Daoy (cell line): ENCODE data around the gene RSU1. TPM values are rescaled to one million over a fixed set of nuclear protein-coding genes. Genes with fewer than 3 reads are reported as not detected.

ENCODE experiments used
- DNase-seq: peaks from one replicate; pipeline ENCODE4 v3.0.0-alpha.2; 2015; ENCODE audit warnings: low read depth
- total RNA-seq: library from RNA; depleted of rRNA; stranded (reverse); fragments of >200 nt; shearing (Covaris generic); gene quantifications from 2 replicates; pipeline ENCODE4 v1.2.3, GENCODE V29; 2014

The RSU1 gene
- total RNA-seq, 1 experiment from 2014 or later: 58.6 TPM

- DNase-seq: no peak
Measured at GRCh38 chr10:16741540-16741939, 75.7 kb downstream of the RSU1 start.

DNA sequence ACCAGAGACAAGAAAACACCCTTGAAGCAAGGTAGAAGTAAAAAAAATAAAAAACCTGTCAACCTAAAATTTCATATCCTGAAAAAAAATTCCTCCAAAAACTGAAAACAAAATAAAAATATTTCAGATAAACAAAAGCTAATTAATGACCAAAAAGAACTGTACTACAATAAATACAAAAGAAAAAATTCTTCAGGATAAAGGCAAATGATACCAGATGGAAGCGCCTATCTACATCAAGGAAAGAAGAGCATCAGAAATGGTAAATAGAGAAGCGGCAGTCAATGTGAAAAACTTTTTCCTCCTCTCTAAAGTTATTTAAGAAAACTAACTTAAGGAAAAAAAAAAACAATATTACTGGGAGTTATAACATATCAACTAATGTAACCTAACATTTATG is 79.8 kb downstream of the RSU1 start:
- no peak for DNase-seq

- no peak for DNase-seq
Measured at GRCh38 chr10:16735671-16736070, 81.6 kb downstream of the RSU1 start.

DNA sequence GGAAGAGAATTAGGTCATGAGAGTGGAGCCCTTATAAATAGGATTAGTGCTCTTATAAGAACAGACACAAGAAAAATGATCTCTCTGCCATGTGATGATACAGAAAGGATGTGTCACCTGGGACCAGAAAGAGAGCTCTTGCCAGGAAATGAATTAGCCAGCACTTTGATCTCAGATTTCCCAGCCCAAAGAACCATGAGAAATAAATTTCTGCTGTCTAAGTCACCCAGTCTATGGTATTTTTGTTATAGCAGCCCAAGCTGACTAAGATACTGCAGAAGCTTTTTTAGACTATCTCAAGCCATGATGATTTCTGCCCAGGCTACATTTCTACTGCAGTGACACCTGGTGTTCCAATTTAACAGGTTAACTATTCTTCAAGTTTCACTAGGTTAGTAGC is 84.8 kb downstream of the RSU1 start:
- DNase-seq: no peak

DNA sequence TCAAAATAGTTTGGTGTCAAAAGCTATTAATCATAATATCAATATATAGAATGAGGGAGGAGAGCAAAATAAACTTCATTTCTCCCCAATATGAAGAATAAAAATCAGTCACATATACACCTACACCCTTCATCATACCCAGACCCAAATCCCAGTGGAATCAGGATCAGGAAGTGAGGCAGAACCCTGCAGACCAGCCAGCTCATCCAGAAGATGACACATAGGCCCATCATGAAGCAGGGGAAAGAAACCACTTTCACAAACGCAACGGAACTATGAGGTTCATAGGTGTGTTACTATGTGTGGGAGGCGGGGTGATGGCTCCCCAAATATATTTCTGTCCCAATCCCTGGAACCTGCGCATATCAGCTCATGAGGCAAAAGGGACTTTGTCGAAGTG is 89.0 kb downstream of the RSU1 start:
- DNase-seq: no peak

GRCh38 chr10:16727666-16728065 is 89.6 kb downstream of the RSU1 start:
- no peak for DNase-seq

GRCh38 chr10:16724509-16724908 is 92.7 kb downstream of the RSU1 start:
- no peak for DNase-seq

DNA sequence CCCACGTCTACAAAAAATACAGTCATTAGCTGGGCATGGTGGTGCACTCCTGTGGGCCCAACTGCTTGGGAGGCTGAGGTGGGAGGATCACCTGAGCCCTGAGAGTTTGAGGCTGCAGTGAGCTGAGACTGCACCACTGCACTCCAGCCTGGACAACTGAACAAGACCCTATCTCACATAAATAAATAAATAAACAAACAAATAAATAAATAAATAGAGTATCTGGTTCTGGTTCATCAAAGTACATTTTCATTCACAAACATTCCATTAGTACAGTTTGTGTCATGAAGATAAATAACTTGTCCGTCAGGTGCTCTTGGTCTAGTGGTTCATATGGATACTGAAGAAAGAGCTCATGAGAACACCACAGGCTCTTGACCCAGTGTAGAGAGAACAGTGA is 96.4 kb downstream of the RSU1 start:
- DNase-seq: no peak

DNA sequence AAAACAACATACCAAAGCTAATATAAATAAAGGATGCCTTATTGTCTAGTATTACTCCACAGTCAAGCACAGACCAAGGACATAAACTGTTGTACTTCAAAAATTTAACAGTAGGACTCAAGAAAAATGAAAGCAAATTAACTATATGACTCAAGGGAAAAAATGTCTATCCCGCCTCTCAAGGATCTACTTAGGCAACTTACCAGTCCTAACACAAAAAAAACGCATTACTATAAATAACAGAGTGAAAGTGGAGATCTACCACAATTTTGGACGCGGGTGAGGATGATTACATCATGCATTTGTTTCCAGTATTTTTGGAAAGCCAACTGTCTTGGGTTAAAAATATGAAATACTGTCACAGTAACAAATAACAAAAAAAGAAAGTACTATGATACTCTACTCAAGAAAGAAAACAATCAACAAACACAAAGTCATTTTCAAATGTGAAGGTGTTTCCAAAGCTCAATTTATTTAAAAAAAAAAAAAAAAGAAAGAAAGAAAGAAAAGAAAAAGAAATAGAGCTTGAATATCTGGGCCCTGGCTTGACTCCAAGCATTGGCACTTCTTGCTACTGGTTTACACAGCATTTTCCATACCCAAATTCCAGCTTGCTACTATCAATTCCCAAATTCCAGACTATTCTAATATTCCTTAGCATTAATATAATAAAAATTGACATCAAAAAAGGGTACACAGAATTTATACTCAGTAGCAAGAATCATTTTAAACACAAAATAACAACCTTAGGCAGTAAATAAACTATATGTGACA is 99.4 kb downstream of the RSU1 start:
- DNase-seq: no peak

- no peak for DNase-seq
Measured at GRCh38 chr10:16716051-16716450, 101.2 kb downstream of the RSU1 start.

- no peak for DNase-seq
Measured at GRCh38 chr10:16713290-16713689, 103.9 kb downstream of the RSU1 start.

GRCh38 chr10:16712883-16713282 is 104.3 kb downstream of the RSU1 start:
- no peak for DNase-seq

DNA sequence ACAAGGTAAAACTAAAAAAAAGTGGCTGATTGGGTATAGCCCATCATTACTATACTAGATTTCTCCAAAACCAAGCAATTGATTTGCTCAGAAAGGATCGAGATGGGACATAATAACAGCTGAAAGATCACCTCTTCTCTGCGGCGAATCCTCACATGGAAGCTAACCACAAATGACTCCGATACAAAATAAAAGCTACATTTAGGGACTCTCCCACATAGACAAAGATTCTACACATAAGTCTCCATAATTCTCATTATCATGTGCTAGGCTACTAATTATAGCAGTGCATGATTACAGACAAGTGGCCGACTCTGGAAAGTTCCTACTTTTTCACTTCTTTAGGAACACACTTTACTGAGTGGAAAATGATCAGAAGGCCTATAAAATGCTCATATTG is 116.9 kb downstream of the RSU1 start:
- no peak for DNase-seq

- no peak for DNase-seq
Measured at GRCh38 chr10:16699435-16700057, 117.7 kb downstream of the RSU1 start.

- DNase-seq: no peak
Measured at GRCh38 chr10:16698461-16698860, 118.8 kb downstream of the RSU1 start.

DNA sequence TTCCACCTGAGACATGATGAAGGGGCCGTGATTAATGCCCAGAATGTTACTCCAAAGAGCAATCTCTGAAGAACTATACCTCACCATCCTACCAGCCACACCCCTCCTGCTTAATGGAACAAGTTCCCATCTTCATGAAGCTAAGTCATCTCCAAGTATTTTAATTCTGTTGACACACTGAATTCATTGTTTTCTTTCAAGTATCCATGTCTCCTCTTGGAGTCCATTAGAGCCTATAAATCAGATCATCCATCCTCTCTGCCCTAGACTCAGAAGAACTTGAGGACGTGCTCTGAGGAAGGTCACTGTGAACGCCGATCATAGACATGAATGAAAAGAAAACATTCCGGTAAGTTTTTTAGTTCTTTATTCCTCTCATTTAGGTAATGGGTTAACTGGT is 126.8 kb downstream of the RSU1 start:
- DNase-seq: no peak

- DNase-seq: no peak
Measured at GRCh38 chr10:16689696-16690095, 127.5 kb downstream of the RSU1 start.

DNA sequence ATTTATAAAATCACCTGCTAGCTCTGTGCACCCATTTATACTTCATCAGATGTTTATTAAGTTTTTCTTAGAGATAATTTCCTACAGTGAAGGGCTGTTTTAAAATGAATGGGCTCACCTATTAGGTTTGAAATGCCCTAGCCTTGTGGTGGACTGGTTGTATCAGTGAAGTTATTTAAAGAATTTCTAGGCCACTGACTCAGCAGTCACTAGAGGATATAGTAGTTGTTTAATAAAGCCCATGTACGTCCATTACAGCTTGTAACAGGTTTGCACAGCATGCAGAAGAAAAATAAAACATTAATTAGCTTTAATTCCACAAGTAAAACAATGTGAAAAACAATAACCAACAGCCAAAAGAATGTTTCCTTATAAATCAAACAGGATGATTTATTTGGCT is 128.0 kb downstream of the RSU1 start:
- DNase-seq: no peak

DNA sequence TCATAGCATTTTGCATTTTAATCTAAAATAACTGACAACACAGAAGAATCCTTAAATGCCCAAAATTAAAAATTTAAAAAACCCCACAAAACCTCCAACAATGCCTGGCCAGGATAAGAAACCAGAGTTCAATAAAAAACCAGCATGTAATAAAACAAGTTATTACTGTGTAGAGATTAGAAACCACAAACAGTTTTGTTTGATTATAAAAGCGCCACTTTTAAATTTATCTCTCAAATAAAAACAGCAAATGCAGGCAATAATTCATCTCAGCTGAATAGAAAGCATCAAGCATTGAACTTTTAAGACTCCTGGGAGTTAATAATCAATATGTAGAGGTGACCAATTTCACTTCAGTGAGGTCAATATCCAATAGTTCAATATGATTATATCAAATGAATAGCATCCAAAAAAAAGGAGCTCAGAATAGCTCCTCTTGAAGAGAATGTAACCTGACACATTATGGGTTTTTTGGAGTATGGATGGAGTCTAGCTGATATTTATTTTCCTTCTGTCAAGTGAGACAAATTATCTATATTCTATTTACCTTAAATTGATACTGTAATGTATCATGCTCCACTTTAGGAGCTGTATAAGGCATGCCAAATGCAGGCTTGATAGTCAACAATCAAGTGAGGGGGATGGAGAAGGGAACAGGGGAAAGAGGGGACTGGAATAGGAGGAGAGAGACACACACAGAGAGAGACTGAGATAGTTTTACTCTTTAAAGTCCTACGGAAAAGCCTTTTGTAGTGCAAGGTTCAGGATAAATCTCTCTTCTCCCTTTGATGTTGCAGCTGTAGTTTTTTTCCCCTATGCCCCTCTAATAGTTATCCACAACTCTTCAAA is 130.9 kb downstream of the RSU1 start:
- no peak for DNase-seq

GRCh38 chr10:16685551-16685950 is 131.7 kb downstream of the RSU1 start:
- DNase-seq: no peak

- no peak for DNase-seq
Measured at GRCh38 chr10:16681521-16681920, 135.7 kb downstream of the RSU1 start.

GRCh38 chr10:16679511-16679910 is 137.7 kb downstream of the RSU1 start:
- no peak for DNase-seq

- DNase-seq: no peak
Measured at GRCh38 chr10:16675334-16675733, 141.9 kb downstream of the RSU1 start.
